HCT116 (cell line): ENCODE results near the gene WWOX.

Experiments used
- EZH2 ChIP-seq: fragments of 200-600 bp; sonication (generic); IDR thresholded peaks from 2 replicates; pipeline ENCODE4 v1.6.1; 2017; ENCODE audit warnings: antibody characterized with exemption, mixed run types
- TF ChIP-seq, protein P1 (sequence below): IDR thresholded peaks from 2 replicates; pipeline ENCODE4 v1.6.1; 2012; ENCODE audit warnings: low read depth

GRCh38 chr16:78372277-78372676 is 272.8 kb downstream of the WWOX start:
- TF ChIP-seq EZH2: no peak
- TF ChIP-seq, protein P1, sequence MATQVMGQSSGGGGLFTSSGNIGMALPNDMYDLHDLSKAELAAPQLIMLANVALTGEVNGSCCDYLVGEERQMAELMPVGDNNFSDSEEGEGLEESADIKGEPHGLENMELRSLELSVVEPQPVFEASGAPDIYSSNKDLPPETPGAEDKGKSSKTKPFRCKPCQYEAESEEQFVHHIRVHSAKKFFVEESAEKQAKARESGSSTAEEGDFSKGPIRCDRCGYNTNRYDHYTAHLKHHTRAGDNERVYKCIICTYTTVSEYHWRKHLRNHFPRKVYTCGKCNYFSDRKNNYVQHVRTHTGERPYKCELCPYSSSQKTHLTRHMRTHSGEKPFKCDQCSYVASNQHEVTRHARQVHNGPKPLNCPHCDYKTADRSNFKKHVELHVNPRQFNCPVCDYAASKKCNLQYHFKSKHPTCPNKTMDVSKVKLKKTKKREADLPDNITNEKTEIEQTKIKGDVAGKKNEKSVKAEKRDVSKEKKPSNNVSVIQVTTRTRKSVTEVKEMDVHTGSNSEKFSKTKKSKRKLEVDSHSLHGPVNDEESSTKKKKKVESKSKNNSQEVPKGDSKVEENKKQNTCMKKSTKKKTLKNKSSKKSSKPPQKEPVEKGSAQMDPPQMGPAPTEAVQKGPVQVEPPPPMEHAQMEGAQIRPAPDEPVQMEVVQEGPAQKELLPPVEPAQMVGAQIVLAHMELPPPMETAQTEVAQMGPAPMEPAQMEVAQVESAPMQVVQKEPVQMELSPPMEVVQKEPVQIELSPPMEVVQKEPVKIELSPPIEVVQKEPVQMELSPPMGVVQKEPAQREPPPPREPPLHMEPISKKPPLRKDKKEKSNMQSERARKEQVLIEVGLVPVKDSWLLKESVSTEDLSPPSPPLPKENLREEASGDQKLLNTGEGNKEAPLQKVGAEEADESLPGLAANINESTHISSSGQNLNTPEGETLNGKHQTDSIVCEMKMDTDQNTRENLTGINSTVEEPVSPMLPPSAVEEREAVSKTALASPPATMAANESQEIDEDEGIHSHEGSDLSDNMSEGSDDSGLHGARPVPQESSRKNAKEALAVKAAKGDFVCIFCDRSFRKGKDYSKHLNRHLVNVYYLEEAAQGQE: no peak
